ENCODE data around the gene MPPED1.

Gene MPPED1

DNA sequence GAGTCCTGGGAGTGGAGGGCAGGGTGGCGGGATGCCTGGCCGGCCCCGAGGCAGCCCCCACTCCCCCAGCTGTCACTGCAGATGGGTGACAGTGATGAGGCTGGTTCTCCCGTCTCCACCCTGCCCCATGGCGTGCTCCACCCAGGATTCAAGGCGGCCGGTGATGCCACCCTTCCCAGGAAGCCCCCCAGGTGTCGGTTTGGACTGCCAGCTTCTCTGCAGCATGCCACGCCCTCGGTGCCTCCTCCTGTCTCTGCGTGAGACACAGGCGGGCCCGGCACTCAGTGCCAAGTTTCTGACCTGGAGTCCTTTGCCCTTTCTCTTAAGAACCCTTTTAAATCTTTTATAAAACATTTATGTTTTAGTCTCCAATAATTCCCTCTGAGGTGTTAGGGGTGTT is 71.5 kb downstream of the MPPED1 start:
- H3K4me3 ChIP-seq (ENCODE audit: low read depth, low read length) = no peak overlapping the region
- TF ChIP-seq, protein P1, sequence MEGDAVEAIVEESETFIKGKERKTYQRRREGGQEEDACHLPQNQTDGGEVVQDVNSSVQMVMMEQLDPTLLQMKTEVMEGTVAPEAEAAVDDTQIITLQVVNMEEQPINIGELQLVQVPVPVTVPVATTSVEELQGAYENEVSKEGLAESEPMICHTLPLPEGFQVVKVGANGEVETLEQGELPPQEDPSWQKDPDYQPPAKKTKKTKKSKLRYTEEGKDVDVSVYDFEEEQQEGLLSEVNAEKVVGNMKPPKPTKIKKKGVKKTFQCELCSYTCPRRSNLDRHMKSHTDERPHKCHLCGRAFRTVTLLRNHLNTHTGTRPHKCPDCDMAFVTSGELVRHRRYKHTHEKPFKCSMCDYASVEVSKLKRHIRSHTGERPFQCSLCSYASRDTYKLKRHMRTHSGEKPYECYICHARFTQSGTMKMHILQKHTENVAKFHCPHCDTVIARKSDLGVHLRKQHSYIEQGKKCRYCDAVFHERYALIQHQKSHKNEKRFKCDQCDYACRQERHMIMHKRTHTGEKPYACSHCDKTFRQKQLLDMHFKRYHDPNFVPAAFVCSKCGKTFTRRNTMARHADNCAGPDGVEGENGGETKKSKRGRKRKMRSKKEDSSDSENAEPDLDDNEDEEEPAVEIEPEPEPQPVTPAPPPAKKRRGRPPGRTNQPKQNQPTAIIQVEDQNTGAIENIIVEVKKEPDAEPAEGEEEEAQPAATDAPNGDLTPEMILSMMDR (IDR thresholded peaks at IDR 0.05; ENCODE audit: borderline replicate concordance, insufficient read depth, low read depth, low read length) = no peak

DNA sequence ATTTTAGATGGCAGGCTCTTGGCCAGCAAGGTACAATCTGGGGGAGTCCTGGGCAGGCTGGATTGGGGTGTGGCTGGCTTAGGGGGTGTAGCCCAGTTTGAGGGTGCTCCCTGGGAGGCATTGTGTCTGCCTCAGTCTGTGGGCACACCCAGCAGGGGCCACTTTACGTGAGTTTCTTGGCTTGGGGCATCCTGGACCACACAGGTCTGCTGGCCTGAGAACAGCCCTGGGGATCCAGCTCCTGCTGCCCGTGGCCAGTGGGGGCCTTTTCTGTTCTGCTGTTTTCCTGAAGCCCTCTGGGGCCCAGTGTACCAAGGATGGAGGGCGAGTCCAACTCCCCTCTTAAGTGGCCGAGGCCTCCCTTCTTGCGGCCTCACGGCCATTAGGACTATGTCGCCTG is 71.9 kb downstream of the MPPED1 start:
- H3K4me3 ChIP-seq (ENCODE audit: low read depth, low read length) = no peak overlapping the region
- TF ChIP-seq, protein P1 (IDR thresholded peaks at IDR 0.05; ENCODE audit: borderline replicate concordance, insufficient read depth, low read depth, low read length) = no peak

DNA sequence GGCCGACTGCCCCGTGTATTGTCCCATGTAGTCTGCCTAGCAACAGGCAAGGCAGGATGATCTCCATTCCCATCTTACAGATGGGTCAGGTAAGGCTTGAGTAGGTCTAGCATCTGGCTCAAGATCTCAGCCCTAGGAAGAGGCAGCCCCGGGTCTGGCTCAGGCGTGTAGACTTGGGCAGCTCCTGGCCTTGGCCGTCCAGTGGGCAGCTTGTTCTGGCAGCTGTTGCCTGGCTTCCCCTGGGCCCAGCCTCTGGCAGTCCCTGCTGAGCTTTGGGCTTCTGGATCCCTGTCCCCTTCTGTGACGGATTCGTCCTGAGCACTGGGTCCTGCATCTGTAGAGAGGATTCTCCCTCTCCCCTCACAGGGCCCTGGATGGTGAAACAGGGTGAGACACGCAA is 72.4 kb downstream of the MPPED1 start:
- no peak overlapping the region for H3K4me3 ChIP-seq (ENCODE audit: low read depth, low read length)
- TF ChIP-seq, protein P1 (IDR thresholded peaks at IDR 0.05; ENCODE audit: borderline replicate concordance, insufficient read depth, low read depth, low read length) = no peak

DNA sequence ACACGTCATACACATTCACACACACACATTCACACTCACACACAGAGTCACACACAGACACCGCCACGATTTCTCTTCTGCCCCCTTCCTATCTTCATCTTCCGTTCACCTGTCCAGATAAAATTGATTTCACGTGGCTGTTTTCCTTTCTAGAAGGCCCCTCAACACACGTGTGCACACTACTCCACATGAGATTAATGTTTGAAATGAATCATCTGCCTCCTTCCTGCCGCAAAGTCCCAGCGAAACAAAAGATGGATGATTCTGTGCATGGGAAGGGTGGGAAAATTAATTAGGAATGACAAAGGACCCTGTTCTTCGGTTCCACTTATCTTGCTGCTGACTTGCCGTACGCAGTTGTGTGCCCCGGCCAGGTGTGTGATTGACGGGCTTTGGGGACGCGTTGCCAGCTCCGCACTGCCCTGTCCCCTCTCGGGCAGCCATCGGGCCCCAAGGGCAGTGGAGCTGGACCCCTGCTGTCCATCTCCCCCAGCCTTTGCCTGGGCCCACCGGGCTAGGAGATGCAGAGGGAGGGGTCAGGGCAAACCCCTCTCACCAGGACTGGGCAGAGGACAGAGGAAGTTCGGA is 73.8 kb downstream of the MPPED1 start:
- H3K4me3 ChIP-seq (ENCODE audit: low read depth, low read length) = no peak overlapping the region
- TF ChIP-seq, protein P1 (IDR thresholded peaks at IDR 0.05; ENCODE audit: borderline replicate concordance, insufficient read depth, low read depth, low read length) = no peak

DNA sequence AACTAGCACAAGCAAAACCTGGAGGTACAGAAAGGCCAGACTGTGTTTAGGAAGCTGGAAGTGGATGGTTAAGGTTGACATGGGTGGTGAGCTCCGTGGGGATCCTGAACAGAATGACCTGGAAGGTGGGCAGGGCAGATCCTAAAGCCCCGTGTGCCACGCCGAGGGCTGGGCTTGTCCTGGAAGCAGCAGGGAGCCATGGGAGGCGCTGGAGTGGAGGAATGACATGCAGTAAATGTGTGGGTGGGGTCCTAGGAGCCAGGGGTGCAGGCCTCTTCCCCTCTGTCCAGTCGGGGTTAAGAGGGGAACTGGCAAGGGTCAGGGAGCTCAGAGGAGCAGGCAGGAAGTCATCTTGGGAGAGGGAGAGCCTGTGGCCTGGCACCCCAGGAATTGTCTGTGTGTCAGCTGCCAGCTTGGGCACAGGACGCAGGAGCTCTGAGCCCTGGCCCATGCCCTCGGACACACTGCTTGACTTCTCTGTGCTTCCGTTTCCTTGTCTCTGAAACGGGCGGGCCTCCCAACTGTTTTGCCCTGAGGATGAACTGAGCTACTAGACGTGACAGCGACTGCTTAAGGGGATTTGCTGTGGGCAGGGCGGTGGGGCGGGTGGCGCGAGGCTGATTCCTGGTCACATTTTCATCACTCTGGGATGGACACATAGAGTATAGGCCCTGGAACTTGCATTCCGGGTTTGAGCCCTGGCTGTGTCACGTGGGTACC is 75.7 kb downstream of the MPPED1 start:
- TF ChIP-seq, protein P1 (IDR thresholded peaks at IDR 0.05; ENCODE audit: borderline replicate concordance, insufficient read depth, low read depth, low read length) = no peak
- no peak overlapping the region for H3K4me3 ChIP-seq (ENCODE audit: low read depth, low read length)

DNA sequence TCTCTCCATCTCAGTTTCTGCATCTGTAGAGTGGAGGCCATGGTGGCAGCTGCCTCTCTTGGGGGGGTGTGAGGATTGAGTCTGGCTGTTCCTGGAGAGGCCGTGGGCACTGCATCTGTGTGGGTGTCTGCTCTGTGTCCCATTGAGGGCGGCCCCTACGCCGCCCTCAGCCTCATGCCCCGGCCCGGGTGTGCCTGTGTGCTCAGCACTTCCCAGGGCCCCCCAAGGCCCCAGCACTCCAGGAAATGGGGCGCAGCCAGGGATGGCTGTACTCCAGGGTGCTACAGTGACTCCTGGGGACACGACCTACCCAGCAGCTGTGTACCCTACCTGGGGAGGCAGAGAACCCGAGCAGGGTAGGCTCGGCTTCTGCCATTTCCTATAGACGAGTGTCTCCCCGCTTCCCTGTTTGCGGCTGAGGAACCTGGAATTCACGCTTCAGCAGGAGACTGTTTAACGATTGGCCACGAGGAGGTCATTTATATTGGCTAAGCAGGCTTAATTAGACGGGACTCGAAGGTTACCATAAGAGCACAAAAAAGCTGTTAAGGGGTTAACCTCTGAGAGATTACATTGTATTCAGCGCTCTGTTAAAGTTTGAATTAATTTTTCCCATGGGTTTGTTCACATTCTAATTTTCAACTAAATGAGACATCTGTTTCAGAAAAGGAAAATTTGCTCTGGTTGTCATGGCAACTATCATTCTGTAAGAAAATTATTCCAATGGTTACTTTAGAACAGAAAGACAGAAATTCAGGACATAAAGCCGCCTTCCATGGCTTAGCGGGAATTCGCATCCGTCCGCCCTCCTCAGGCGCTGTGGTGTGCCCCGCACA is 76.4 kb downstream of the MPPED1 start:
- H3K4me3 ChIP-seq (ENCODE audit: low read depth, low read length) = no peak overlapping the region
- TF ChIP-seq, protein P1 (IDR thresholded peaks at IDR 0.05; ENCODE audit: borderline replicate concordance, insufficient read depth, low read depth, low read length) = no peak

Measured in GM12875 (cell line).